H1 (cell line): ENCODE measurements around the gene INKA2.

Experiments used
- BCL11A ChIP-seq, 2 experiments: IDR thresholded peaks; one replicate each; pipeline ENCODE4 v1.6.1; 2011; ENCODE audit warnings: low read depth in 2 of 2, low read length in 2 of 2, mild to moderate bottlenecking in 2 of 2
- TBP ChIP-seq: IDR thresholded peaks from 2 replicates; pipeline ENCODE4 v1.6.1; 2011; ENCODE audit warnings: low read depth, low read length, improper control_type of control experiment
- TF ChIP-seq, protein P1 (sequence below), 3 experiments: IDR thresholded peaks; 1 replicate in 2 of 3; 2 replicates in 1 of 3; pipeline versions ENCODE4 v1.5.1 to v1.6.1; 2011; ENCODE audit warnings: low read length in 3 of 3, mild to moderate bottlenecking in 3 of 3, inconsistent platforms in 2 of 3, low read depth in 1 of 3, moderate library complexity in 1 of 3; ENCODE audit not compliant: insufficient read depth in 1 of 3; ENCODE audit errors: control extremely low read depth in 1 of 3

DNA sequence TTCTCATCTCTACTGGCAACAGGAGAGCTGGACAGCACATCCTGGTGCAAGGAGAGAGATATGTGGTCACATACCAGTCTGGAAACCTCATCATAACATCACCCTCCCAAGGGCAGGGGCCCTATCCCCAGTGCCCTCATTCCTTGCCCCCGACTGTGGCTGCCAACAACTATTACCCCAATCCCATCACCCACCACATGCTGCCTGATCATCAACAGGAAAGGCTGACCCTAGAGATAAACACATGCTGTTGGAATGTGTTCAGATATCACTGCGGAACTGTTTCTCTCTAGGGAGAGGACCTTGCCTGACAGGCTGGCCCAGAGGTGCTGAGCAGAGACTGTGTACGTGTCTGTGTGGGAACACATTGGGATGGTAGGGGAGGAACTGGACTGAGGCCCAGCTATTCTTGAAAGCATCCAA, 4.5 kb upstream of the INKA2 start:
- TF ChIP-seq, protein P1, sequence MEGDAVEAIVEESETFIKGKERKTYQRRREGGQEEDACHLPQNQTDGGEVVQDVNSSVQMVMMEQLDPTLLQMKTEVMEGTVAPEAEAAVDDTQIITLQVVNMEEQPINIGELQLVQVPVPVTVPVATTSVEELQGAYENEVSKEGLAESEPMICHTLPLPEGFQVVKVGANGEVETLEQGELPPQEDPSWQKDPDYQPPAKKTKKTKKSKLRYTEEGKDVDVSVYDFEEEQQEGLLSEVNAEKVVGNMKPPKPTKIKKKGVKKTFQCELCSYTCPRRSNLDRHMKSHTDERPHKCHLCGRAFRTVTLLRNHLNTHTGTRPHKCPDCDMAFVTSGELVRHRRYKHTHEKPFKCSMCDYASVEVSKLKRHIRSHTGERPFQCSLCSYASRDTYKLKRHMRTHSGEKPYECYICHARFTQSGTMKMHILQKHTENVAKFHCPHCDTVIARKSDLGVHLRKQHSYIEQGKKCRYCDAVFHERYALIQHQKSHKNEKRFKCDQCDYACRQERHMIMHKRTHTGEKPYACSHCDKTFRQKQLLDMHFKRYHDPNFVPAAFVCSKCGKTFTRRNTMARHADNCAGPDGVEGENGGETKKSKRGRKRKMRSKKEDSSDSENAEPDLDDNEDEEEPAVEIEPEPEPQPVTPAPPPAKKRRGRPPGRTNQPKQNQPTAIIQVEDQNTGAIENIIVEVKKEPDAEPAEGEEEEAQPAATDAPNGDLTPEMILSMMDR (IDR thresholded peaks at IDR 0.05; ENCODE audit: control extremely low read depth in 1 of 3, insufficient read depth in 1 of 3, low read depth in 1 of 3, low read length in 3 of 3): no peak
- no peak for TF ChIP-seq BCL11A (IDR thresholded peaks at IDR 0.05; ENCODE audit: low read depth in 2 of 2, low read length in 2 of 2)
- no peak for TF ChIP-seq TBP
